Cardiac fibroblast (primary cell): ENCODE measurements around the gene CXCL1.

Experiments
- DNase-seq, 2 donors: peaks; one replicate each; pipeline versions ENCODE4 v3.0.0 to v3.0.0-alpha.2; 2010; ENCODE audit warnings: low read depth in 2 of 2
- H3K4me3 ChIP-seq, 2 donors: replicated peaks in 1 of 2; 1 replicate in 1 of 2; 2 replicates in 1 of 2; pipeline ENCODE4 v1.5.1; 2011; ENCODE audit warnings: low read depth in 2 of 2, low read length in 2 of 2, mild to moderate bottlenecking in 2 of 2, moderate library complexity in 1 of 2
- CTCF ChIP-seq: IDR thresholded peaks from one replicate; pipeline ENCODE4 v1.5.1; 2011; ENCODE audit warnings: low read depth, mild to moderate bottlenecking, low read length, inconsistent platforms

Gene CXCL1

GRCh38 chr4:73856518-73856917 lies 12.7 kb upstream of the CXCL1 start:
- peak; percentile 83 to 97 for DNase-seq
- no peak overlapping the region for H3K4me3 ChIP-seq
- TF ChIP-seq CTCF, result no peak

- no peak for TF ChIP-seq CTCF
- DNase-seq, result peak; percentile 71 to 77
These were observed 9.5 kb upstream of the CXCL1 start for GRCh38 chr4:73859614-73860088.

GRCh38 chr4:73860181-73860580 lies 9.0 kb upstream of the CXCL1 start:
- DNase-seq, result no peak
- no peak overlapping the region for H3K4me3 ChIP-seq
- no peak for TF ChIP-seq CTCF

More at GRCh38 chr4:73859614-73860088, 9.5 kb upstream of the CXCL1 start:
- no peak overlapping the region for H3K4me3 ChIP-seq

- H3K4me3 ChIP-seq, result no peak overlapping the region
- no peak for TF ChIP-seq CTCF
- DNase-seq, result peak in 1 of 2 donors; percentile 54
These were observed 8.3 kb upstream of the CXCL1 start for GRCh38 chr4:73860917-73861316.

GRCh38 chr4:73862322-73862721 lies 6.9 kb upstream of the CXCL1 start:
- DNase-seq, result no peak
- H3K4me3 ChIP-seq, result no peak overlapping the region
- no peak for TF ChIP-seq CTCF

- peak; percentile 44 for TF ChIP-seq CTCF
- DNase-seq, result no peak
- no peak overlapping the region for H3K4me3 ChIP-seq
These were observed 4.8 kb upstream of the CXCL1 start for GRCh38 chr4:73864365-73864764.

GRCh38 chr4:73864961-73865360 lies 4.2 kb upstream of the CXCL1 start:
- no peak for TF ChIP-seq CTCF
- no peak overlapping the region for H3K4me3 ChIP-seq
- DNase-seq, result peak in 1 of 2 donors; percentile 55
